ENCODE data around the gene SHISA7. TPM values are rescaled to one million over a fixed set of nuclear protein-coding genes. Genes with fewer than 3 reads are reported as not detected.

Gene SHISA7
- total RNA-seq, 1 experiment from 2014 or later: 0.06 TPM

DNA sequence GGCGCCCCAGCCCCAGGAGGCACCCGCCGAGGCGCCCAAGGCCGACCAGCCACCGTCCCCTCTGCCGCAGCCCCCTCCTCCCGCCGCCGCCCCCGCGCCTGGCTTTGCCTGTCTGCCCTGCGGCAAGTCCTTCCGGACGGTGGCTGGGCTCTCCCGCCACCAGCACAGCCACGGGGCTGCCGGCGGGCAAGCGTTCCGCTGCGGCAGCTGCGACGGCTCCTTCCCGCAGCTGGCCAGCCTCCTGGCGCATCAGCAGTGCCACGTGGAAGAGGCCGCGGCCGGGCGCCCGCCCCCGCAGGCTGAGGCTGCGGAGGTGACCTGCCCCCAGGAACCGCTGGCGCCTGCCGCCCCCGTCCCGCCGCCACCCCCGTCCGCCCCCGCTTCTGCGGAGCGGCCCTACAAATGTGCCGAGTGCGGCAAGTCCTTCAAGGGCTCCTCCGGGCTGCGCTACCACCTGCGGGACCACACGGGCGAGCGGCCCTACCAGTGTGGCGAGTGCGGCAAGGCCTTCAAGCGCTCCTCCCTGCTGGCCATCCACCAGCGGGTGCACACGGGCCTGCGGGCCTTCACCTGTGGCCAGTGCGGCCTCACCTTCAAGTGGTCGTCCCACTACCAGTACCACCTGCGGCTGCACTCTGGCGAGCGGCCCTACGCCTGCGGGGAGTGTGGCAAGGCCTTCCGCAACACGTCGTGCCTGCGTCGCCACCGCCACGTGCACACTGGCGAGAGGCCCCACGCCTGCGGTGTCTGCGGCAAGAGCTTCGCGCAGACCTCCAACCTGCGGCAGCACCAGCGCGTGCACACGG lies 39.3 kb upstream of the SHISA7 start:
- DNase-seq (ENCODE audit: low read depth): no peak

- no peak for DNase-seq (ENCODE audit: low read depth)
These were observed 38.7 kb upstream of the SHISA7 start for GRCh38 chr19:55481794-55482155.

DNA sequence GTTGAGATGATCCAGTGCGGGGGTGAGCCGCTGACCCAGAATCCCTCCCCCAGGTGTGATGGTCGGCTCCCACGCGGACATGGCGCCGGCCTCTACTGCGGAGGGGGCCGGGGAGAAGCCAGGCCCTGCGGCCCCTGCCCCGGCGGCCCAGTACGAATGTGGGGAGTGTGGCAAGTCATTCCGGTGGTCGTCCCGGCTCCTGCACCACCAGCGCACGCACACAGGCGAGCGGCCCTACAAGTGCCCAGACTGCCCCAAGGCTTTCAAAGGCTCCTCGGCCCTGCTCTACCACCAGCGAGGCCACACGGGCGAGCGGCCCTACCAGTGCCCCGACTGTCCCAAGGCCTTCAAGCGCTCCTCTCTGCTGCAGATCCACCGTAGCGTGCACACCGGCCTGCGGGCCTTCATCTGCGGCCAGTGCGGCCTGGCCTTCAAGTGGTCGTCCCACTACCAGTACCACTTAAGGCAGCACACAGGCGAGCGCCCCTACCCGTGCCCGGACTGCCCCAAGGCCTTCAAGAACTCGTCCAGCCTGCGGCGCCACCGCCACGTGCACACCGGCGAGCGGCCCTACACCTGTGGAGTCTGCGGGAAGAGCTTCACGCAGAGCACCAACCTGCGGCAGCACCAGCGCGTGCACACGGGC lies 38.2 kb upstream of the SHISA7 start:
- DNase-seq (ENCODE audit: low read depth): no peak

- DNase-seq (ENCODE audit: low read depth): no peak
These were observed 36.5 kb upstream of the SHISA7 start for GRCh38 chr19:55479451-55480230.

DNA sequence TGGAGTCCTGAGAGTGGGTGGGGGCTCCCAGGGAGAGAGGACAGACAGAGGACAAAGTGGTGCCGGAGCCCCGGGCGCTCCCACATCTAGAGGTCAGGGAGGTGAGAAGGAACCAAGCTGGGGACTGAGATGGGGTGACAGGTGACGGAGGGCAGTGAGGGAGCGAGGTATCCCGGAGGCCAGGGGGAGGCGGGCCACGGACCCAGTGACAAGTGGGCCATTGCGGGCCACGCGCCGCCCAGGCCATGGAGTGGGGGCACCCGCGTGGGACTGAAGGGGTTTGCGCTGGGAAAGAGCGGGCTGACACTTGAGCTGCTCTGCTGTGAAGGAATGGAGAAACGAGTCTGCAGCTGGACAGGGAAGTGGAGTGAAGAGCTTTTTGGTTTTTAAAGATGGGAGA lies 35.9 kb upstream of the SHISA7 start:
- no peak for DNase-seq (ENCODE audit: low read depth)

GRCh38 chr19:55478364-55478763 lies 35.3 kb upstream of the SHISA7 start:
- no peak for DNase-seq (ENCODE audit: low read depth)

- DNase-seq (ENCODE audit: low read depth): no peak
These were observed 34.8 kb upstream of the SHISA7 start for GRCh38 chr19:55477905-55478304.

- DNase-seq (ENCODE audit: low read depth): peak; percentile 98
These were observed 33.1 kb upstream of the SHISA7 start, which contains the start of gene ZNF628 for GRCh38 chr19:55476100-55476775. Gene ZNF628 (plus strand): TSS chr19:55476617. CDS start chr19:55479911, 3,294 bp downstream.

DNA sequence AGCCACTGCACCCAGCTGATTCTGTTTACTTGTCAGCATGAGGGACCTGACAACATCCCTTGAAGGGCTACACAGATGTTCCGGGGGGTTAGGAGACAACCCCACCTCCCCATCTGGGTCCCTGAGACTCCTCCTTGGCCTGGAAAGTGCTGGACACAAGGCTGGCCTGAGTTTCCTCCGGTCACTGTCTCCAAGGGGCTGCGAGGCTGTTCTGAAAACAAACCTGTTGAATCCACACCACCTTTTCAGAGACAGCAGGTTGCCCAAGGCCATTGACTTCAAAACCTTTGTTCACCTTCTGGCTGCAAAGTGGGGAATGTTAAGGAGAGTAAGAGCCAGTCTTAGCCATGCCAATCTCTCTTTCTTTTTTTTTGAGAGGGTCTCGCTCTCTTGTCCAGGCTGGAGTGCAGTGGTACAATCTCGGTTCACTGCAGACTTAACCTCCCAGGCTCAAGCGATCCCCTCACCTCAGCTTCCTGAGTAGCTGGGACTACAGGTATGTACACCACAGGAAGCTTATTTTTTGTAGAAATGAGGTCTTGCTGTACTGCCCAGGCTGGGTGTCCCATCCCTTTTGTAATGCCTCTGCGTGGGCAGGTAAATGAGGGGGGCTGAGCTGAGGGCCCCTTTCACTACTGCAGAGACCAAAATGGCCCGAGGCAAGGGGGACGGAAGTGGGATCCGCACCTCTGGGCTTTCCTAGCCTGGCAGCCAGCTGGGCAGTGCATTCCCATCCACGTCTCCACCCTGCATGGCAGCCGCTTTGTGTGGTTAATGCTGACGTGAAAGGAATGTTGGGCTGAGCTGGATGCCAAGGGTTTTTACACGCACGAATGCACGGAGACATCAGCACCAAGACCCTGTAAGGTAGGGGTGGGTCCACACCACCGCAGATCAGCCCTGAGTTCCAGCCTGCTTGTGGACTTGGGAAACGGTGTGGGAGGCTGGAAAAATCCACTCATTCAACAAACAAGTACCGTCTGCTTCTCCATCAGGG lies 31.5 kb upstream of the SHISA7 start:
- DNase-seq (ENCODE audit: low read depth): peak; percentile 76

DNA sequence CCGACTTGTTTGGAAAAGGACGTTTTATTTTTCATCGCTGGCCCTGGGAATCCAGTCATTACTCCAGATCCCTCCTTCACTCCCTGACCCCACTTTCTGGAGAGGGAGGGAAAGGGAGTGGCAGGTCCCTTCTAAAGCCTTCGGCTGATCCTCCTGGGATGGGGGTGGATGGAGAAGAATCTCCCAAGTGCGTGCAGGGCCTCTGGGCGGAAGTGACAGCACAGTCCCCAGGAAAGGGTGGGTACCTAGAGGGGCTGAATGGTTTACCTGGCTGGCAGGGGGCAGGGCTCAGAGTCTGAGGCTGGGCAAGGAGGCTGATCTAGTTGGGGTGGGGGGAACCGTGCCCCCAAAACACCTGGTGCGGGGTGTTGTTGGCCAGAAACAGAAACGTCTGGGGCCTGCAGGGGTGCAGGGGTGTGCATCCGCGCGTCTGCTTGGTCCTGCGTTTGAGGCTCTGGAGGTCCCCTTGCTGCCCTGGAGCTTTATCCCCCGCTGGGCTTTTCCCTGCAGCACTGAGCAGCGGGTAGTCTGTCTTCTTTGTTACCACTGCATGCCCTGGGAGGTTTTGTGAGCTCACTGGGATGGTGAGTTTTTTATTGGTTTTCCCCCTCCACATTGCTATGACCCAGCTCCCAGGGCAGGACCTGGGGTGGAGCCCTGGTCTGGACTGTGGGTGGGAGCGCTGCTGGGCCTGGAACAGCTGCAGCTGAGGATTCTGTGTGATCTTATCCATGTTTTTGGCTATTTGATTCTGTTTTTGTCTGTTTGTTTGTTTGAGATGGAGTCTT lies 30.3 kb upstream of the SHISA7 start:
- DNase-seq (ENCODE audit: low read depth): peak; percentile 93

GRCh38 chr19:55472463-55472862 lies 29.4 kb upstream of the SHISA7 start:
- peak; percentile 85 for DNase-seq (ENCODE audit: low read depth)

- DNase-seq (ENCODE audit: low read depth): no peak
These were observed 28.2 kb upstream of the SHISA7 start for GRCh38 chr19:55471266-55471665.

DNA sequence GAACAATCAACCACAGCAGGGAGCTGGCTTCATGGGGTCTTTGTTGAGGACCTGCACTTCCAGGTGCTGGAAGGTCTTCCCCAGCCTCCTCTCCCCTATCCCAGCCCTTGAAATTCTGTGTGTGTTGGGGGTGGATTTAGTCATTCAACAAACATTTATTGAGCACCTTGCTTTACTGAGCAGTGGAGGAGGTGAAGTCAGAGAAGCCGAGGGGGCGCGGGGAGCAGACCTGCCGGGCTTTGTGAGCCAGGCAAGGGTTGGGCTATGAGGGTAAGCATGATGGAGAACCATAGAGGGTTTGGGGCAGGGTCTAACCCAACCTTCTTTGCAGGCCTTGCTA lies 24.9 kb upstream of the SHISA7 start:
- no peak for DNase-seq (ENCODE audit: low read depth)

- peak; percentile 45 for DNase-seq (ENCODE audit: low read depth)
These were observed 24.3 kb upstream of the SHISA7 start for GRCh38 chr19:55467236-55468053.

GRCh38 chr19:55466241-55466614 lies 23.1 kb upstream of the SHISA7 start:
- DNase-seq (ENCODE audit: low read depth): no peak

DNA sequence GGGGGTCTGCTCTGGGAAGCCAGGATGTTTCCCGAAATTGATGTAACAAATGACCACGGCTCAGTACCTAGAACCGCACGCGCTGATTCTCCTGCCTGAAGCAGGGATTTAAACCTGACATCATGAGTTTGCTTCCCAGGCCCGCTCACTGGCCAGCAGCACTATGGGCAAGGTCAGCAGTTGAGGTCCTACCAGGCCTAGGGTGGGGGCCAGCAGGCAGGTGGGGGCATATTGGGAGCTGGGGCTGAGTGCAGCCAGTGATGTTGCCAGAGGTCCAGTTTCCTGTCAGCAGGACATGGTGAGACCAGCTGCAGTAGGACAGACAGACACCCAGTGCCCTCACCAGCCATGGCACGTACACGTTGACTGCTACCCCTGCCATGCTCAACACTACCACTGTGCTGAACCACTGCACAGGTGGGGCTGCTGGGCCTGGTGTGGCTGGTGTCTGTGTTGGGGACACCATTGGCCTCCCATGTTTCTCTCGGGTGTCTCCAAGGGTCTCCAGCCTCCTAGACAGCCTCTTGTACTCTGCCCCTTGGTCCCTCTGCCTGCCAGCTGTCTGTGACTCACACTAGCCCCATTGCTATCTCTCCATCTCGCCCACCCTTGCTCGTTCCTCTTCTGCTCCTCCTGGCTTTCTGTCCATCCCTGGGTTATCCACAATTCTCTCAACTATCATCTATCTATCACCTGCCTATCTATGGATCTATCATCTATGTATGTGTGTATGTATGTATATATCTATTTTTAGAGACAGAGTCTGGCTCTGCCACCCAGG lies 22.6 kb upstream of the SHISA7 start:
- DNase-seq (ENCODE audit: low read depth): no peak

DNA sequence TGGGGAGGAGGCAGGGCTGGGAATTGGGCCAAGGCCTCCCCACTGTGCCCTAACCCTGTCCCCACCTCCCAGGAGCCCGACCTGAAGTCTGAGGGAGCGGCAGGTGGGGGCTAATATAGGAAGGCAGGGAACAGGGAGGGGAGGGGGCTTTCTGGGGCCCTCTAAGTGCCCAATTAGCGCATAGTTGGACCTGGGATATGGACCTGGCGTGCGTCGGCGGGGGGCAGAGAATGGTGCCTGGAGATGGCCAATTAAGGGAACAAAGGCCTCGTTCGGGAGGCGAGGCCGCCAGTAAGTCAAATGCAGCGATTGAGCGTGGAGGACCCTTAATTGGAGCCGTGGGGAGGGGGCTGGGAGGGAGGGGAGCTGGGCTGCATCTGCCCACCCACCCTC lies 21.6 kb upstream of the SHISA7 start, which contains the start of gene C19orf85:
Gene C19orf85, minus strand, starts transcription at position 90 of the 393 bp plus-strand sequence. CDS start 197 bp downstream, outside the sequence.
- DNase-seq (ENCODE audit: low read depth): no peak

DNA sequence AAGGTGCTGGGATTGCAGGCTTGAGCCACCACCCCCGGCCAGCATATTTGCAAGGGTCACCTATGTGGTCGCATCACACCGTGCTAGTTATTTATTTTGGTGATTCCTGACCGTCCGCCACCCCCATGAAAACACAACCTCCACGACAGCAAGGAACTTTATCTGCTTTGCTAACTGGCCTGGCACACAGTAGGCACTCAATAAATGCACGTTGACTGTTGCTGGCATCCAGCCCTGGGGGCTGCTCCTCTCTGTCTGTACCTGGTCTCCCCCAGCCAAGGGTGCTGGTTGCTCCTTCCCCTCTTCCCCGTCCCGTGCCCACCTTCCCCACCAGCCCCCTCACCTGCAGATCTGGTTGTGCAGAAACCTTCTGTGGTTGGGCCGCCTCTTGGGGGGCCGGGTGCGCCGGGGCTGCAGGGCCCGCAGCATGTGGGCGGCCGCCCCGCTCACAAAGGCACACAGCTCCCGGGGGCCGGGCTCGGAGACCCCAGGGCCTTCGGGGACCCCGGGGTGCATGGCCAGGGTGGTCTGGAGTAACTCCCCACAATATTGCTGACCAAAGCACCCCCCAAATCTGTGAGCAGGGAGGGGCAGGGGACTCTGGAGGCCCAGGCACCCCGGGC lies 21.1 kb upstream of the SHISA7 start:
- DNase-seq (ENCODE audit: low read depth): no peak

Data from LHCN-M2 (cell line).